PFSK-1 (cell line): Measurements from ENCODE around the gene TYRO3.

Source experiments
- SIN3A ChIP-seq: IDR thresholded peaks from 2 replicates; pipeline ENCODE4 v1.6.1; 2012; ENCODE audit warnings: mild to moderate bottlenecking, low read length, moderate library complexity, borderline replicate concordance; ENCODE audit not compliant: insufficient read depth
- TAF1 ChIP-seq: IDR thresholded peaks from 2 replicates; pipeline ENCODE4 v1.6.1; 2012; ENCODE audit warnings: low read length, control low read depth, borderline replicate concordance; ENCODE audit not compliant: insufficient read depth
- TF ChIP-seq, protein P1 (sequence below), 2 experiments: IDR thresholded peaks; 2 replicates each; pipeline versions ENCODE4 v1.6.1 to v1.8.0; 2011 to 2012; ENCODE audit warnings: low read depth in 2 of 2, low read length in 2 of 2, control low read depth in 1 of 2, inconsistent platforms in 1 of 2, mild to moderate bottlenecking in 1 of 2, moderate library complexity in 1 of 2; ENCODE audit not compliant: insufficient read depth in 1 of 2

DNA sequence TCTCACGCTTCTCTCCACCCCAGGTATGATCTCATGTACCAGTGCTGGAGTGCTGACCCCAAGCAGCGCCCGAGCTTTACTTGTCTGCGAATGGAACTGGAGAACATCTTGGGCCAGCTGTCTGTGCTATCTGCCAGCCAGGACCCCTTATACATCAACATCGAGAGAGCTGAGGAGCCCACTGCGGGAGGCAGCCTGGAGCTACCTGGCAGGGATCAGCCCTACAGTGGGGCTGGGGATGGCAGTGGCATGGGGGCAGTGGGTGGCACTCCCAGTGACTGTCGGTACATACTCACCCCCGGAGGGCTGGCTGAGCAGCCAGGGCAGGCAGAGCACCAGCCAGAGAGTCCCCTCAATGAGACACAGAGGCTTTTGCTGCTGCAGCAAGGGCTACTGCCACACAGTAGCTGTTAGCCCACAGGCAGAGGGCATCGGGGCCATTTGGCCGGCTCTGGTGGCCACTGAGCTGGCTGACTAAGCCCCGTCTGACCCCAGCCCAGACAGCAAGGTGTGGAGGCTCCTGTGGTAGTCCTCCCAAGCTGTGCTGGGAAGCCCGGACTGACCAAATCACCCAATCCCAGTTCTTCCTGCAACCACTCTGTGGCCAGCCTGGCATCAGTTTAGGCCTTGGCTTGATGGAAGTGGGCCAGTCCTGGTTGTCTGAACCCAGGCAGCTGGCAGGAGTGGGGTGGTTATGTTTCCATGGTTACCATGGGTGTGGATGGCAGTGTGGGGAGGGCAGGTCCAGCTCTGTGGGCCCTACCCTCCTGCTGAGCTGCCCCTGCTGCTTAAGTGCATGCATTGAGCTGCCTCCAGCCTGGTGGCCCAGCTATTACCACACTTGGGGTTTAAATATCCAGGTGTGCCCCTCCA is 19.1 kb downstream of the TYRO3 start:
- TF ChIP-seq, protein P1, sequence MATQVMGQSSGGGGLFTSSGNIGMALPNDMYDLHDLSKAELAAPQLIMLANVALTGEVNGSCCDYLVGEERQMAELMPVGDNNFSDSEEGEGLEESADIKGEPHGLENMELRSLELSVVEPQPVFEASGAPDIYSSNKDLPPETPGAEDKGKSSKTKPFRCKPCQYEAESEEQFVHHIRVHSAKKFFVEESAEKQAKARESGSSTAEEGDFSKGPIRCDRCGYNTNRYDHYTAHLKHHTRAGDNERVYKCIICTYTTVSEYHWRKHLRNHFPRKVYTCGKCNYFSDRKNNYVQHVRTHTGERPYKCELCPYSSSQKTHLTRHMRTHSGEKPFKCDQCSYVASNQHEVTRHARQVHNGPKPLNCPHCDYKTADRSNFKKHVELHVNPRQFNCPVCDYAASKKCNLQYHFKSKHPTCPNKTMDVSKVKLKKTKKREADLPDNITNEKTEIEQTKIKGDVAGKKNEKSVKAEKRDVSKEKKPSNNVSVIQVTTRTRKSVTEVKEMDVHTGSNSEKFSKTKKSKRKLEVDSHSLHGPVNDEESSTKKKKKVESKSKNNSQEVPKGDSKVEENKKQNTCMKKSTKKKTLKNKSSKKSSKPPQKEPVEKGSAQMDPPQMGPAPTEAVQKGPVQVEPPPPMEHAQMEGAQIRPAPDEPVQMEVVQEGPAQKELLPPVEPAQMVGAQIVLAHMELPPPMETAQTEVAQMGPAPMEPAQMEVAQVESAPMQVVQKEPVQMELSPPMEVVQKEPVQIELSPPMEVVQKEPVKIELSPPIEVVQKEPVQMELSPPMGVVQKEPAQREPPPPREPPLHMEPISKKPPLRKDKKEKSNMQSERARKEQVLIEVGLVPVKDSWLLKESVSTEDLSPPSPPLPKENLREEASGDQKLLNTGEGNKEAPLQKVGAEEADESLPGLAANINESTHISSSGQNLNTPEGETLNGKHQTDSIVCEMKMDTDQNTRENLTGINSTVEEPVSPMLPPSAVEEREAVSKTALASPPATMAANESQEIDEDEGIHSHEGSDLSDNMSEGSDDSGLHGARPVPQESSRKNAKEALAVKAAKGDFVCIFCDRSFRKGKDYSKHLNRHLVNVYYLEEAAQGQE (IDR thresholded peaks at IDR 0.05; ENCODE audit: insufficient read depth in 1 of 2, low read depth in 2 of 2, low read length in 2 of 2), result no peak
- TF ChIP-seq TAF1 (no peak), SIN3A (no peak)
